HG03139 (cell line): Measurements from ENCODE around the gene RFFL.

Experiments used
- ATAC-seq: cut with Tn5 transposase; IDR thresholded peaks from one replicate; pipeline ENCODE4 v1.9.1; 2021; ENCODE audit not compliant: unreplicated experiment

RFFL gene

DNA sequence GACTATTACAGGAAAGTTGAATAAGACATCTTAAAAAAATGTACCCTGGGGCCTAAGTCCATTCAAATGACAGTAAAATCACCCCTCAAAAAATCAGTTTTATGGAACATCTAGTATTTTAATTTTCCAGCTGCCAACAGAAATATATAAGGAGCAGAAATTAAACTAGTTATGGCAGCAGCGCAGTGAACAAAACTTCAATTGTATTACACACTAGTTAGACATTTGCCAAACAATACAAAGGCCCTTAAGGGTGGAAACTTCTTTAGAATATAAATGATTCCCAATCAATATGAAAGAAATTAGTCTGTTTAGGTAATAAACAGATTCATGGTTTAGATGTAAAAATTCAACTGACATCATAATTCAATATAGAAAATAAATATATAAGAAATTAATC lies 18.1 kb upstream of the RFFL start:
- ATAC-seq: no peak

DNA sequence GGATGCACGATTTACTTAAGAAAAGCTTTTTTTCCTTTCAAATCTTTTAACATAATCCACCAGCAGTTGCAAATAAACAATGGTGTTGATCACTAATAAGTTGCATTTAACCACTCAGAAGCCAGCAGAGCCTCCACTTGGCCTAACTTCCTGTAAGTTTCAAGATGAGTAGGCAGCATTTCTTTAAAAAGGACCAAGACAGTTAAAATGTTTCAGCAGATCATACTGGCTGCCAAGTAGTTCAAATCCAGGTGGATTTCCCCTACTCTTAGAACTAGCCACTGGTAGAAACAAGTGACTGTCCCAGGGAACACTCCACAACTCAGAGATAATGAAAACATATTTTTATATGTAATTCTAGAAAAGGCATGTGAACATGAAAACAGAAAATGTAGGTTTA lies 17.0 kb upstream of the RFFL start:
- ATAC-seq: peak; percentile 52

DNA sequence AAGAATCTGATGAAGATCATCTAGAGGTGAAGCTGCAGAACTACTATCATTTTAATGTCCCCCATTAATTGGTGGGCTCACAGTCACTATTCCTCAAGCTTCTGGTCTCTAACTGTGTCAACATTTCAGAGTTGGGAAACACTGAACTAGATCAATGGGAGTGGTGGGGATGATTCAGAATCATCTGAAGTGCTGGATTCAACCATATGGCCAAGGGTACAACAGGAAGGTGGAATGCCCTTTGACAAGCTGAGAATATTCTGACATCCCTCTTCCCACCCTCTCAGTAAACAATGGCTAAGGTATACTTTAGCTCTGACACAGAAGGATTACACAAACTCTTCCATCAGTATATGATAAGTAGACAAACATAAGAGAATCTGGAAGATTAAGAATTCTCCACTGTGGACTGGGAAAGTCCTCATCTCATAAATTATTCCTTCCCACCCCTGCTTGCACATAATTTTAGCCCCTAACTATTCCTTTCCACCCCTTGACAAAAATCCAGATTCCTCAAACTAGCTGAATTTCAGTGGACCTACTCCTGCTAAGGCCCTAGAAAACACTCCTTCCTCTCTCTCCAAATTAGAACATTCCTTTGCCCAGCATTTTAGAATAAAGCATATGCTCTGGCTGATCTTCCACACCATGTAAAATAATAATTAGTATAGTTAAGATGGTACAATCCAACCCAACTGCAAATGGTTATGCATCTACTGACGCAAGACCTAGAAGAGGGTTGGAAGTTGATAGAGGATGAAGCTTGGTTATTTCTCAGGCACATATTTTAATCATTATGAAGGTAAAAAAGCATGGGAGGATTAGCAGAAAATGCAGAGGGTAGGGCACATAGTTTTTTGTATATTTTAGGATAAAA lies 16.3 kb upstream of the RFFL start:
- no peak for ATAC-seq

DNA sequence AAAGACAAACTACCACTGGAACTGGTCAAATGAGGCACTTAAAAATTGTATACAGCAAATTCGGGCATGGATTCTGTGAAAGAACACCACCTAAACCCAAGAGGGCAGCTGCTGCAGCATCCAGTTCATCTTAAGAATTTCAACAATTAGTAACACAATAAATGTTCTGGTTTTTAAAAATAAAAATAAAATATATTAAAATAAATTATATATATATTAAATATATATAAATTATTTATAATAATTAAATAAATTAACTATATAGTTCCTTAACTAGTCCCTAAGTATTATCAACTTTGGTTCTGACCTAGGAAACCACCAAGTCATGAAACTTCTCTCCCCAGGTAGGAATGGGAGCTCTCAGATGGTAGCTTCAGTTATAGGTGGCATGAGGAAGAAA lies 13.4 kb upstream of the RFFL start:
- no peak for ATAC-seq

DNA sequence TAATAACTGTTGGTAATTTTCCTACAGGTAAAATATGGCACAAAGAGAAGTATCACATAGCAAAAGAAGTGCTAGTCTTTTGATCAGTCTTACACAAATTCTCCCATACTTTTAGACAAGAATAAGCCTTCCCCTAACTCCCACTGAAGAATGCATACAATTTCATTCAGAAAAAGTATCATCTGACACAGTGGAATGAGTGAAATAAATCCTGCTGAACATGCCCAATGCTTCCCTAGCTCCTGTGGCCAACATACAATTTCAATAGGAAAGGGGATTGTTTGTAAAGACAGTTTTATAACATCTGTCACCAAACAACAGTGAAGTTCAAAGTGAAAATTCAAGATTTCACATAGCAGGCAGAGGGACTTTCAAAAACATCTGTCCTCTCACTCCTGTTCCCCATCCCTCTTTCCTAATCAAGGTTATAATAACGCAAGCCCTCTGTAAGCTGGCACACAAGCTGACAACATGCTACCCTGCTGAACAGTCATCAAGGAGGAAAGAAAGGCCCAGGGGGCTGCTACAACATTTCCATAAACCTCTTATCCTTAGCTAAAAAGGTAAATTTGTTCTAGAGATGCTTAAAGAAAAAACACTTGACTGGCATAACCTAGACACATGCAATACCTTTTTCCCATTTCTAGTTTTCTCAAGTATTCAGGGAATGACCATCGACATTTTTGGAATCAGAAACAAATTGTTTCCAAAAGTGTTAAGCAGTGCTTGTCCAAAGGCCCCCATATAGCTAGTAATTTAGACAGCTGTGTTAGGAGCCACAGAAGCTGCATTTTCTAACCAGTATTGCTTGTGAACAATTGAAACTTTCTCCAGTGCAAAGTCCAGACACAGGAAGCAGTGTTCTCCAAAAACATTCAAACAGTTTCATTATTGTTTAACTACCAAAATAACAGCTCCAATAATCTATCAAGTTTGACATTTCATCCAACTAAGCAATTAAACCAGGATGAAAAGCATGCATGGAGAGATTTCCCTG lies 11.5 kb upstream of the RFFL start:
- ATAC-seq: no peak

DNA sequence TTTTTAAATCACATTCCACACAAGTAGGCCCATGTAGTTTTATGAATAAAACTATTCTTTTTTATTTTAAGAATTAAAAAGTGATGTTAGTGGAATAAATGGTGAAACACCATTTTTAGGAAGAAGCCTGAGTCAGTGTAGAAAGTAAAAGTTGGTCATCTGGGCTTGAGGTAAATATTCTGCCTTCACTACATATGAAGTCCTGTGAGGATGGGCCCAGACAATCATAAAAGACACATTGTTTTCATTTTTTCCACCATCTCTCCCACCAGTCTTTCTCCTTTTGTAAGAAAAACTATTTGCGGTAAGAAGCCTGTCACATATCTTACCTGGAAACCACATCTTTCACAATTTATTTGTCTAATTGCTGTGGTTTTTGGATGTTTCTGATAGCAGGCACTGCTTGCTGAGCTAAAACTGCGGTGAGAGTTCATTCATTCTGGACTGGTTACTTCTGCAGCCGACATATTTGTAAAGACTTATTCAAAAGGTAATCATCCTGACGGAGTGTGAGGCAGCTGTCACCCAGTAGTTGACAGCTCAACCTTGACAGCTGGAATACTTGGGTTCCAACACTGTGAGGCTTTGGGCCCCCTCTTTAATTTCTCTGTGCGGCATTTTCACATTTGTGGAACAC lies 10.6 kb upstream of the RFFL start:
- ATAC-seq: no peak

DNA sequence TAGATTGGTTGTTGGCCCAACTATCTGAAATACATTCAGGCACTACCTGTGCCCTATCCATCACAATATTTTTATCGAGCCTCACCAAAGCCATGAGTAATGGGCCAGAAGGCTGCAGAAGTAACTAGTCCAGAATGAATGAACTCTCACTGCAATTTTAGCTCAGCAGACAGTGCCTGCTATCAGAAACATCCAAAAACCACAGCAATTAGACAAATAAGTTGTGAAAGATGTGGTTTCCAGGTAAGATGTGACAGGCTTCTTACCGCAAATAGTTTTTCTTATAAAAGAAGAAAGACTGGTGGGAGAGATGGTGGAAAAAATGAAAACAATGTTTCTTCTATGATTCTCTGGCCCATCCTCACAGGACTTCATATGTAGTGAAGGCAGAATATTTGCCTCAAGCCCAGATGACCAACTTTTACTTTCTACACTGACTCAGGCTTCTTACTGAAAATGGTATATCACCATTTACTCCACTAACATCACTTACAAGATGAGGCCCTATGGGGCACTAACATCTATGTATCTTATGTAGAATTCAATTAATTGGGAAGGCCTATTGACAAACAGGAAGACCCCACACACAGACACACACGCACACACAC lies 9.8 kb upstream of the RFFL start:
- ATAC-seq: no peak

DNA sequence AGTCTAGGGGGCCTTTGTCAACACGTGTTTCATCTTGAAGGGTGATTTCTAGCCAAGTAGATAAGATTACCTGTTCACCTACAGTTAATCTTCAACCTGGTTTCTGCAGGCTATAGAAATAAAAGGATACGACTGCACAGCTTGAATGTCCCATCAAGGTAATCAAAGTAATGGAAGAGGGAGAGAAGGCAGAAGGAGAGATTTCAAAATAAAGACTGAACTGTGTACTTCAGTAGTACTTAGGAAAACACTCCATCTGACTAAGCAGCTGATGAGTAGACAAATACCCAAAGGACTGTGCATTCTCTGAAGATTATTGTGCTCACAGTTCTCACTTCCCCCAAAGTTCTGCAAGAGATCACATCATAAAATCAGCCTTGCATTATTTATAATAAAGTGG lies 5.8 kb upstream of the RFFL start:
- no peak for ATAC-seq

DNA sequence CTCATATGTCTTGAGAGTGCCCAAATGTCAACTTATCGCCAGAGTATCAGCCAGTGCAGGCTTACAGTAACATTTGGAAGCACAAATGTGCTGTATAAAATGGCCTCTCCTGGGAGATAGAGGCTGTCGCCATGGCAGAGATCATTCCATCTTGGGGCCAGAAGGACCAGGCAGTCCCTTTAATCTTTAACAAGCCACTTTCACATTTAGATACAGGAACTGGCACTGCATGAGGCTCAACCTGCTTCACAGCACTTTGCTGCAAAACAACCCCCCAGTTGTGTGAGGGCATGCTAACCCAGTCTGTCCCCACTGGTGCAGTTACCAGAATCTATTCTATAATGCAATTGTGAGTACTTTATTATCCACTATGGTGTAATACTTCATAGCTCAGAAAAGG lies 4.7 kb upstream of the RFFL start:
- ATAC-seq: no peak

DNA sequence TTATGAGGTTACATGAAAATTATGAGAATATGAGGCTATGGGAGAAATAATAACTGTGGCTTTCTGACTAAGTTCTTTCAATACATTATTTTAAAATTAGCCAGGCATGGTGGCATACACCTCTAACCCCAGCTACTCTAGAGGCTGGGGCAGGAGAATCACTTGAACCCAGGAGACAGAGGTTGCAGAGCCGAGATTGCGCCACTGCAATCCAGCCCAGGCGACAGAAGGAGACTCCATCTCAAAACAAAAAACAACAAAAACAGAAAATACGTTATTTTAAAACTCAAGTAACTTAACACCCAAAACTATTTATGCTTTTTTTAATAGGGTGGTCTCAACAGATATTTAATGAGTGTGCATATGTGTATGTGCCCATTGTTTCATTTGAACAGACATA lies 2.4 kb upstream of the RFFL start:
- ATAC-seq: no peak

DNA sequence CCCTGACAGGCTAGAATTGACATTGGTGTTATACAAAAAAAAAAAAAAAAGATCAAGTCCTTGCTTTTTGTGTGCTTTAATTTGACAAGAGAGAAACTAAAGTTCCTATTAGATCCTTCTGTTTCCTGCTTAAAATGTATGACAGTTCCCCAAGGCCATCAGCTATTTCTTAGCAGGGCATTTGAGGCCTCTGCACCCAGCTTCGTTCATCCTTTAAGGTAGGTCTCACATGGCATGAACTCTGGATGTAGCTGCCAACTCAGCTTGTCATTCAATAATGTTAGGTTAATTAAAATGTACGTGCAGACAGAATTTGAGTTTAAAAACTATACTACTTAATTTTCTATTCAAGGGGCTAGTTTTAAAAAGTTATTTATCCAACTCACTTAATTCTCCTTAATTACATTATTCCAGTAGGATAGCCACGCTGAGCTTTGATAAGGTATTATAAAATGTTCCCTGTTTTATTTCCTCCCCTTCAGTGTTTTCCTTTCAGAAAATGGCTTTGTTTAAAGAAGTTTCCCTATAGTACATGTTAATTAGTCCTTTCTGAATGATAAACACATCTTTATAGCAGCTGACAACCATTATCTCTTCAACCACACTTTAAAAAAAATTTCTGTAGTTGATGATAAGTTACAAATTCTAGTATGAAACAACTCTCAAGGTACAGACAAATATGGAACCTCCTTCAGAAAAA lies 1.2 kb upstream of the RFFL start:
- ATAC-seq: no peak

DNA sequence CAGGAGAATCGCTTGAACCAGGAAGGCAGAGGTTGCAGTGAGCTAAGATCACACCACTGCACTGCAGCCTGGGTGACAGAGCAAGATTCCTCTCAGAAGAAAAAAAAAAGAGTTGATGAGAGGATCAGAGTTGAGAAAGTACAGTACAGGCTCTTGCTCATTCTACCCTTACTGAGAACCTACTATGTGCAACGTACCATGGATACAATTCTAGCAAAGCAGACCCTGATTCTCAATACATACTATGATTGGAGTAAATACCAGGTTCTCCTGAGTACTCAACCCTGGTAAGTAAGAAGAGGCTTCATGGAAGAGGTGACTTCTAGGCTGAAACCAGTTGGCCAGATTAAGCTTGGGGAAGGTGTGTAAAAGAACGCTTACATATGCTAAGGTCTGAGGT lies 1.2 kb downstream of the RFFL start:
- no peak for ATAC-seq

DNA sequence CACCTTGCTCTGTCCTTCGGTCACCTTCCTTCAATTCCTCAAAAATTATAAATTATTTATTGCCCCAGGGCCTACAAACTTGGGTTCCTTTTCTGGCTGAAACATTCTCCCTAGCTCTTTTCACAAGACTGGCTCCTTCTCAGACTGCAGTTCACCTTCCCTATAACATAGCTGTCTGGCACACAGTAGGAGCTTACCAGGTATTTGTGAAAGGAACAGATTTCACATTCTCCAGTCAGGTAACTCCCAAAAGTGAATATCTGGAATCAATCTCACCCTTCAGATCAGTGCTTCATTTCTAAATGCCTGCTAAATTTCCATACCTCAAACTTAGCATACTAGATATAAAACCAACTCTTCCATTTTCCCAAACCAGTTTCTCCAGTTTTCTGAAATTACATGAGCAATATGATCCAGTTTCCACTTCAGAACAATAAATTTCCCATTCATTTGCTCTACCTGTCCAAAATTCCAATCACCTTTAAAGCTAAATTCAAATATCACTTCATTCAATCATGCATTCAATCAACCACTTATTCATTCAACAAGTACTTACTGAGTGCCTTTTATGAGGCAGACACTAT lies 6.1 kb downstream of the RFFL start:
- no peak for ATAC-seq

DNA sequence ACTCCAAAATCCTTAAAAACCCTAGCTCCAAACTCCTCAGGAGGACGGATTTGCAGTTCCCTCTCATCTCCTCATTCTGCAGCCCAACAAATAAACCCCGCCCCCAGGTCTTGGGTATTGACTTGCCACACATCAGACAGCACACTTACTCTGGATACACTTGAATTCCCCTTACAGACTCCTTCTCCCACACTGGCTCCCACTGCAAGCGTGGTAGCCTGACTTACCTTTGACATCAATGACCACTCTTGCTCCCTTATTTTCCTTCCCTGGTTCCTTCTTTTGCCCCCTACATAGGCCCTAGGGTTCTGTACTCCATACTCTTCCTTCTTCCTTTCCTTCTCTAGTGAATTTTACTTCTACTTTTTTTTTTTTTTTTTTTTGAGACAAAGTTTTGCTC lies 7.5 kb downstream of the RFFL start:
- no peak for ATAC-seq

DNA sequence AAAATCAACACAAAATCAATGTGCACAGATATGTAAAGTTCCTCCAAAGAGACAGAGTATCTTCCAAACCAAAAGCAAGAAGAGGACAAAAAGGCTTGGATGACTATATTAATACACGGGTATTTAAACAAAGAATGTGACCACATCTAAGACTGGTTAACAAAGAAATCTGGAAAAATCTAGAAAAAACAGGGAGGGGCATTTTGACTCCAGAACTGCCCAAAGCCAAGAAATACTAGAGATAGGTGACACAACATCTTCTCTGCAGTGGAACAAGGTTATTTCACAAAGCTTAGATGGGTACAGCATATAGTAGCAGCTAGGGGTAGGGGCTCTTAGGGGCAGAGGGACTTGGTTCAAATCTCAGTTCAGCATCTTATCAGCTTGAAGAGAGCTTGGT lies 10.3 kb downstream of the RFFL start:
- no peak for ATAC-seq

DNA sequence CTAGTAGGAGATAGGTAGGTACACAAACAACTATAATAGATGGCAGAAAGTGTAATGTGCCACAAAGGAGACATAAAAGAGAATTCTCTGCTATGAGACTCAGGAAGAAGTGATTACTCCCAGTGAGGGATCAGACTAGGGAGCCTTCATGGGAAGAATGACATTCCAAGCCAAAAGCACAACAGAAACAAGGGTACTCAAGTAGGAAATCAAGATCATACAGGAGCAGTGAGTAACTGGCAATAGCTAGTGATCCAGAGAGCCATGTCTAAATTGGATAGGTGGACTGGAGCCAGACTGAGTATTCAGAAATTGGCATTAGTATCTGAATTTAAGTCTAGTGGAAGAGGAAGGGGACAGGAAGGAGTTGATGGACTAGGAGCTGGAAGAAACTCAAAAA lies 10.7 kb downstream of the RFFL start:
- ATAC-seq: no peak

DNA sequence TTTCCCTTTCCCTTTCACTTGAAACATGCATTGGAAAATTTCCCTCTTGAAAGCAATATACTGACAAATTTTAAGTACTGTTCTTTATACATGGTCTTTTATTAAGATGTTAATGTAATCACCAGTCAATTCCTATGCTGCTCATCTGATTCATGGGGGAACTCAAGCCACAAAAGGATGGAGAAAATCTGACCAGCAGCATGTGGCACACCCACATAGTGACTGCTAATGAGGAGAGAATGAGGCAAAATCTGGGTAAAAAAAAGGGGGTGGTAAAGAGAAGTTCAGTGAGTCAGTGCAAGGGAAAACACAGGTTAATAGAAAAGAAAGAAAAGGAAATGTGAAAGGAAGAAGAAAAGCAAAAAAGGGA lies 11.3 kb downstream of the RFFL start:
- no peak for ATAC-seq

DNA sequence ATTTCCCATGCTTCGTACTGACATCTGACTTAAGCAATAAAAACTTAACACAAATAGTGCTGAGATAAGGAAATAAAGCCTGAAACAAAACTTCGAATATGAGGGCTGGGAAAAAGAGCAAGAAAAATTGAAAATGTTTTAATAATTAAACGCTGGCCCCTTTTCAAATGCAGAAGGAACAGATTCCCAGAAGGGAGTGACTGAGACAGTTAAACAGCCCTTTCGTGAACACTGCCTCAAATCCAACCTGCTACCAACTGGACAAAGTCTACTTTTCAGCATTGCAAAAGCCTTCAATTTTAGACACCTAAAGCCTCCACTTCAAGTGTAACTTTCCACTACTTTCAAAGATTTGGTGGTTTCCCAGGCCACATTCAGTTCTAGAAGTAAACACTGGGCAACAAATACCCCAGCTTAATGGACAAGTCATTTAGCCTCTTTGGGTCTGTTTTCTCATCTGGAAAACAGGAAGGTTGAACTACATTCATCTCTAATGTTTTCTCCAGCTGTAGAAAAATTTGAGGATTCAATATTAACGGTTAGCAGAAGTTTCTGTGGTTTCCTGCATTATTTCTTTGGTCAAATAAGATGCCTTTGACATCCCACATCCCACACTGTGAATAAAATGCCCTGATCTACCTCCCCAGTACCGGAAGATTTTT lies 11.8 kb downstream of the RFFL start:
- ATAC-seq: no peak

DNA sequence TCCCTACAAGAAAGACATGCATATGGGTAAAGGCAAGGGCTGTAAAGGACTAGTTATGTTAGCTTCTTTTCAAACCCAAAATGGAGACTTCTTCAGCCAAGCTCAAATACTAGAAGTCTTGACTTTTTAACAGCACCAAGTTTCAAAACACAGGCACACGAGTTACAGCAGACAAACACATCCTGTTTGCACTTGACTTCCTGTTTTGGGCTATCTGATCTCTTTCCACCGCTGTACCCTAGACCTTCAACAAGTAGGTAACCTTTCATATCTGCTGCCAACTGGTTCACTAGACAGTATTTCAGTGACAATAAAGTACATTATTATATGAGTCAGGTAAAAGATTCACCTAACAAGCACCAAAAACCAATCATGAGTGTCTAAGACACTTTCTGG lies 12.3 kb downstream of the RFFL start:
- ATAC-seq: peak; percentile 64

DNA sequence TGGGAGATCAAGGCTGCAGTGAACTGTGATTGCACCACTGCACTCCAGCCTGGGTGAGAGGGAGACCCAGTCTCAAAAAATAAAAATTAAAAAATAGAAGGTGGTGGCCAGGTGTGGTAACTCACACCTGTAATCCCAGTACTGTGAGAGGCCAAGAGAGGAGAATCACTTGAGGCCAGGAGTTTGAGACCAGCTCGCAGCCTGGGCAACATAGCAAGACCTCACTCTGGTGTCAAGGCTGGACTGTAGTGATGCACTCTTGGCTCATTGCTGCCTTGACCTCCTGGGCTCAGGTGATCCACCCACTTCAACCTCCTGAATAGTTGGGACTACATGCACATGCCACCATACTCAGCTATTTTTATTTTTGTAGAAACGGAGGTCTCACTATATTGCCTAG lies 13.3 kb downstream of the RFFL start:
- ATAC-seq: no peak
